ENCODE data around the gene PURA. TPM values are rescaled to one million over a fixed set of nuclear protein-coding genes. Genes with fewer than 3 reads are reported as not detected.
"Not testable (repeated sequence)": the region's sequence is repeated elsewhere in the genome, so short reads cannot be mapped to it uniquely, and the experiment has no call there.

Gene PURA
- total and polyA plus RNA-seq, 2 of the 13 experiments (the other 11 are each of a cell fraction or from before 2014, with no cell fraction given): 2.0 to 5.0 TPM

DNA sequence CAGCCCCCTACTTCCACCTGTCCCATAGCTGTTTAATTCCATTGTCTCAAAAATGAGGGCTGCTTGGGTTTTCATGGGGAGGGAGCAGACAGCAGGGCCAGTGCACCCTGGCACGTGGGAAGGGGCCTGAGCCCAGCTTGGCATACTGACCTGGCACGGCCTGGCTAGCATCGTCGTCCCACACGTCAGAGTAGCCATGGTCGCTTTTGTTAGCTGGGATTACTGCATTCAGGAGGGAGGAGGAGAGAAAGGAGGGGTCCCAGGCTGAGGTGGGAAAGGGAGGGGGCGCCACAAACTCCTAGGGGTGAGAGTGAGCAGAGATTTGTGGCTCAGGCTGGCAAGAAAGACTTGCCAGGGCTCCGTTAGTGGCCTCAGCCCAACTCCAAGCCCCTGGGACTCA is 40.0 kb downstream of the PURA start (continued):
- TF ChIP-seq, protein P1, sequence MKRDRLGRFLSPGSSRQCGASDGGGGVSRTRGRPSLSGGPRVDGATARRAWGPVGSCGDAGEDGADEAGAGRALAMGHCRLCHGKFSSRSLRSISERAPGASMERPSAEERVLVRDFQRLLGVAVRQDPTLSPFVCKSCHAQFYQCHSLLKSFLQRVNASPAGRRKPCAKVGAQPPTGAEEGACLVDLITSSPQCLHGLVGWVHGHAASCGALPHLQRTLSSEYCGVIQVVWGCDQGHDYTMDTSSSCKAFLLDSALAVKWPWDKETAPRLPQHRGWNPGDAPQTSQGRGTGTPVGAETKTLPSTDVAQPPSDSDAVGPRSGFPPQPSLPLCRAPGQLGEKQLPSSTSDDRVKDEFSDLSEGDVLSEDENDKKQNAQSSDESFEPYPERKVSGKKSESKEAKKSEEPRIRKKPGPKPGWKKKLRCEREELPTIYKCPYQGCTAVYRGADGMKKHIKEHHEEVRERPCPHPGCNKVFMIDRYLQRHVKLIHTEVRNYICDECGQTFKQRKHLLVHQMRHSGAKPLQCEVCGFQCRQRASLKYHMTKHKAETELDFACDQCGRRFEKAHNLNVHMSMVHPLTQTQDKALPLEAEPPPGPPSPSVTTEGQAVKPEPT (CRISPR knock-in tag; IDR thresholded peaks at IDR 0.05; ENCODE audit: low read depth): no peak
- no peak for TF ChIP-seq JUNB (CRISPR knock-in tag; IDR thresholded peaks at IDR 0.05; ENCODE audit: borderline replicate concordance)
- TF ChIP-seq, protein P2, sequence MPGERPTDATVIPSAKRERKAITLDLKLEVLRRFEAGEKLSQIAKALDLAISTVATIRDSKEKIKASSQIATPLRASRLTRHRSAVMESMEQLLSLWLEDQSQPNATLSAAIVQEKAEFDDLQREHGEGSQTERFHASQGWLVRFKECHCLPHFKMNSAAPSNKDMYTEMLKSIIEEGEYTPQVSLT (CRISPR knock-in tag; IDR thresholded peaks at IDR 0.05; ENCODE audit: borderline replicate concordance, low read depth): no peak
- TF ChIP-seq EEA1 (CRISPR knock-in tag; IDR thresholded peaks at IDR 0.05; ENCODE audit: borderline replicate concordance): no peak

DNA sequence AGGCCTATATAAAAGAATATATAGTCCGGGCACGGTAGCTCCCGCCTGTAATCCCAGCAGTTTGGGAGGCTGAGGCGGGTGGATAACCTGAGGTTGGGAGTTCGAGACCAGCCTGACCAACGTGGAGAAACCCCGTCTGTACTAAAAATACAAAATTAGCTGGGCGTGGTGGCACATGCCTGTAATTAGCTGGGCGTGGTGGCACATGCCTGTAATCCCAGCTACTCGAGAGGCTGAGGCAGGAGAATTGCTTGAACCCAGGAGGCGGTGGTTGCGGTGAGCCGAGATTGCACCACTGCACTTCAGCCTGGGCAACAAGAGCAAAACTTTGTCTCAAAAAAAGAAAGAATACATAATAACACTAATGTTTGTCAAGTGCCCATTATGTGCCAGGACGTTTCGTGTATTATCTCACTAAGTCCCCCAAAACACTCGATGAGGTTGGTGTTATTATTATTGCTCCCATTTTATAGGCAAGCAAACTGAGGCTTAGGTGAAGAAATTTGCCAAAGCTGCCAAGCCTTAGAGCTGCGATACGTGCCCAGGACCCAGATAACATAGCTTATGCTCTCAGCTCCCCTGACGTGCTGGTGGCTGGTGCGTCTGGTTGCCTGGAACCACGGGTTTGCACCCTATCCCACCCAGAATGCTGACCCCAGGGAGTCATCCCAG is 40.9 kb downstream of the PURA start:
- H3K4me3 ChIP-seq (replicated peaks in 1 of 3; ENCODE audit: insufficient read depth in 1 of 3, low read depth in 2 of 3, low read length in 3 of 3); BruUV-seq (replicated peaks); DNase-seq (ENCODE audit: low spot score); ATAC-seq; H3K36me3 ChIP-seq (replicated peaks in 1 of 2; ENCODE audit: control insufficient read depth in 1 of 2, insufficient read depth in 2 of 2, low read length in 2 of 2); H2AFZ ChIP-seq (ENCODE audit: low read length); H3K9me3 ChIP-seq (ENCODE audit: low read length); FAIRE-seq; H3K27me3 ChIP-seq (ENCODE audit: control insufficient read depth in 1 of 2, insufficient read depth in 2 of 2, low read length in 2 of 2); H3K79me2 ChIP-seq (ENCODE audit: insufficient read depth, low read length); H3K9ac ChIP-seq (ENCODE audit: insufficient read depth, low read depth, low read length); H3K4me2 ChIP-seq (ENCODE audit: low read depth, low read length); H3K27ac ChIP-seq (ENCODE audit: extremely low read length, insufficient read depth, low read length); POLR2A ChIA-PET; H4K20me1 ChIP-seq (ENCODE audit: insufficient read depth, low read length): not testable (repeated sequence)
- intact Hi-C loops (cut with micrococcal nuclease; ENCODE audit: unreplicated experiment): loop anchor here (5.0 kb wide), 1 partner anchor 368 kb away; no protein-coding TSS in a partner anchor
- CTCF ChIA-PET (ENCODE audit: low intra/inter-chr PET ratio, low total read pairs): interaction anchor here (3.5 kb wide), 1 partner anchor 80 kb away, joined by 40 read pairs; no protein-coding TSS in a partner anchor
- peak; percentile 76 for TF ChIP-seq ZNF629 (CRISPR knock-in tag; conservative IDR thresholded peaks at IDR 0.05)
- peaks cover 28% of the 10 kb centered on the region for H3K4me1 ChIP-seq (ENCODE audit: insufficient read depth, low read length)
- WGBS (ENCODE audit: low lambda C conversion rate): 89% methylated on average over 21 of the region's 21 CpGs
- in situ Hi-C loops (cut with HindIII; ENCODE audit: extremely low pct_ligation_motif_present, low pct_unique_long_range_greater_than_20kb): loop anchor here (5.0 kb wide), 1 partner anchor 83 kb away; no protein-coding TSS in a partner anchor
